ENCODE results near the gene PFN3.

GRCh38 chr5:177439518-177440053 lies 39.1 kb upstream of the PFN3 start:
- TF ChIP-seq, protein P1, sequence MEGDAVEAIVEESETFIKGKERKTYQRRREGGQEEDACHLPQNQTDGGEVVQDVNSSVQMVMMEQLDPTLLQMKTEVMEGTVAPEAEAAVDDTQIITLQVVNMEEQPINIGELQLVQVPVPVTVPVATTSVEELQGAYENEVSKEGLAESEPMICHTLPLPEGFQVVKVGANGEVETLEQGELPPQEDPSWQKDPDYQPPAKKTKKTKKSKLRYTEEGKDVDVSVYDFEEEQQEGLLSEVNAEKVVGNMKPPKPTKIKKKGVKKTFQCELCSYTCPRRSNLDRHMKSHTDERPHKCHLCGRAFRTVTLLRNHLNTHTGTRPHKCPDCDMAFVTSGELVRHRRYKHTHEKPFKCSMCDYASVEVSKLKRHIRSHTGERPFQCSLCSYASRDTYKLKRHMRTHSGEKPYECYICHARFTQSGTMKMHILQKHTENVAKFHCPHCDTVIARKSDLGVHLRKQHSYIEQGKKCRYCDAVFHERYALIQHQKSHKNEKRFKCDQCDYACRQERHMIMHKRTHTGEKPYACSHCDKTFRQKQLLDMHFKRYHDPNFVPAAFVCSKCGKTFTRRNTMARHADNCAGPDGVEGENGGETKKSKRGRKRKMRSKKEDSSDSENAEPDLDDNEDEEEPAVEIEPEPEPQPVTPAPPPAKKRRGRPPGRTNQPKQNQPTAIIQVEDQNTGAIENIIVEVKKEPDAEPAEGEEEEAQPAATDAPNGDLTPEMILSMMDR (IDR thresholded peaks at IDR 0.05): no peak
- TF ChIP-seq SP1 (CRISPR knock-in tag; conservative IDR thresholded peaks at IDR 0.05): no peak
- no peak for TF ChIP-seq NR3C1 (CRISPR knock-in tag; conservative IDR thresholded peaks at IDR 0.05; ENCODE audit: low read depth)
- TF ChIP-seq ZNF121 (CRISPR knock-in tag; IDR thresholded peaks at IDR 0.05): no peak
